Right atrium auricular region (tissue), 2 donors: ENCODE data around the gene KRTAP10-10. TPM values are rescaled to one million over a fixed set of nuclear protein-coding genes. Genes with fewer than 3 reads are reported as not detected.

ENCODE experiments used
- DNase-seq: peaks from one replicate; pipeline ENCODE4 v3.0.0-alpha.2; 2019; ENCODE audit warnings: low spot score
- H3K27ac ChIP-seq, 2 donors: fragments of 200-600 bp; sonication (generic); 1 replicate in 1 of 2; 2 replicates in 1 of 2; pipeline ENCODE4 v1.5.1; 2016 to 2019
- H3K27me3 ChIP-seq, 2 donors: fragments of 200-600 bp; sonication (generic); one replicate each; pipeline versions ENCODE4 v1.5.1 to v1.6.0; 2017 to 2019
- H3K36me3 ChIP-seq: fragments of 200-600 bp; sonication (generic); one replicate; pipeline ENCODE4 v1.5.1; 2016
- H3K4me1 ChIP-seq, 2 donors: fragments of 200-600 bp; sonication (generic); one replicate each; pipeline versions ENCODE4 v1.5.1 to v1.6.0; 2017 to 2019
- H3K4me3 ChIP-seq, 2 donors: fragments of 200-600 bp; sonication (generic); 1 replicate in 1 of 2; 2 replicates in 1 of 2; pipeline ENCODE4 v1.5.1; 2017 to 2019; ENCODE audit warnings: mild to moderate bottlenecking in 1 of 2, moderate library complexity in 1 of 2
- H3K9me3 ChIP-seq, 2 donors: fragments of 200-600 bp; sonication (generic); one replicate each; pipeline ENCODE4 v1.5.1; 2019
- CTCF ChIP-seq, 2 donors: fragments of 200-600 bp; sonication (generic); IDR thresholded peaks; one replicate each; pipeline ENCODE4 v1.5.1; 2019; ENCODE audit warnings: antibody characterized with exemption in 2 of 2
- total RNA-seq, 2 donors: library from RNA; depleted of rRNA; stranded (reverse); fragments of >200 nt; gene quantifications; one replicate each; pipeline ENCODE4 v1.1.0, GENCODE V29; 2016

Gene KRTAP10-10
- total RNA-seq, 2 donors from 2014 or later, result not detected

- Histone ChIP-seq H3K4me1 (no peaks in the 10 kb centered on the region), H3K4me3 (no peak overlapping the region), H3K27me3 (no peaks in the 10 kb centered on the region), H3K36me3 (no peaks in the 10 kb centered on the region), H3K27ac (no peak overlapping the region), H3K9me3 (peaks cover 0 to 9% of the 10 kb centered on the region in 2 donors)
- peak; percentile 34 for DNase-seq
- no peak for TF ChIP-seq CTCF (IDR thresholded peaks at IDR 0.05)
Measured at GRCh38 chr21:44653656-44654575, 16.8 kb downstream of the KRTAP10-10 start.

GRCh38 chr21:44654576-44655175 is 17.5 kb downstream of the KRTAP10-10 start, which contains the start of gene KRTAP12-4:
Gene KRTAP12-4 (minus strand): TSS chr21:44654659. CDS start chr21:44654614, 45 bp downstream.
- no peak for TF ChIP-seq CTCF (IDR thresholded peaks at IDR 0.05)
- Histone ChIP-seq H3K9me3 (peaks cover 0 to 9% of the 10 kb centered on the region in 2 donors), H3K4me1 (no peaks in the 10 kb centered on the region), H3K4me3 (no peak within 1 kb of the TSS), H3K36me3 (no peaks in the 10 kb centered on the region), H3K27ac (no peak within 1 kb of the TSS), H3K27me3 (no peaks in the 10 kb centered on the region)
- DNase-seq, result no peak

GRCh38 chr21:44656868-44657267 is 19.7 kb downstream of the KRTAP10-10 start:
- H3K4me1 ChIP-seq, result no peaks in the 10 kb centered on the region
- no peak for TF ChIP-seq CTCF (IDR thresholded peaks at IDR 0.05)
- peaks cover 0 to 9% of the 10 kb centered on the region in 2 donors for H3K9me3 ChIP-seq
- no peak for DNase-seq
- H3K27me3 ChIP-seq, result no peaks in the 10 kb centered on the region
- no peaks in the 10 kb centered on the region for H3K36me3 ChIP-seq
- H3K4me3 ChIP-seq, result no peak overlapping the region
- H3K27ac ChIP-seq, result no peak overlapping the region

GRCh38 chr21:44657635-44658540 is 20.7 kb downstream of the KRTAP10-10 start, which contains the start of gene KRTAP12-3:
Gene KRTAP12-3 (plus strand): TSS chr21:44657932. CDS start chr21:44657980, 48 bp downstream.
- Histone ChIP-seq H3K36me3 (no peaks in the 10 kb centered on the region), H3K4me3 (no peak within 1 kb of the TSS), H3K4me1 (no peaks in the 10 kb centered on the region), H3K9me3 (peaks cover 0 to 9% of the 10 kb centered on the region in 2 donors), H3K27me3 (no peaks in the 10 kb centered on the region), H3K27ac (no peak within 1 kb of the TSS)
- no peak for TF ChIP-seq CTCF (IDR thresholded peaks at IDR 0.05)
- DNase-seq, result no peak

GRCh38 chr21:44658541-44658910 is 21.4 kb downstream of the KRTAP10-10 start:
- H3K27ac ChIP-seq, result no peak overlapping the region
- TF ChIP-seq CTCF (IDR thresholded peaks at IDR 0.05), result no peak
- H3K27me3 ChIP-seq, result no peaks in the 10 kb centered on the region
- no peaks in the 10 kb centered on the region for H3K4me1 ChIP-seq
- DNase-seq, result no peak
- no peak overlapping the region for H3K4me3 ChIP-seq
- no peaks in the 10 kb centered on the region for H3K36me3 ChIP-seq
- H3K9me3 ChIP-seq, result peaks cover 0 to 9% of the 10 kb centered on the region in 2 donors
